GM21825 (cell line): ENCODE data around the gene RCAN2.
"Not testable (repeated sequence)": the region's sequence is repeated elsewhere in the genome, so short reads cannot be mapped to it uniquely, and the experiment has no call there.

Experiments
- ATAC-seq: cut with Tn5 transposase; IDR thresholded peaks from one replicate; pipeline ENCODE4 v1.9.1; 2021; ENCODE audit warnings: mild to moderate bottlenecking, moderate library complexity; ENCODE audit not compliant: unreplicated experiment

RCAN2 gene

DNA sequence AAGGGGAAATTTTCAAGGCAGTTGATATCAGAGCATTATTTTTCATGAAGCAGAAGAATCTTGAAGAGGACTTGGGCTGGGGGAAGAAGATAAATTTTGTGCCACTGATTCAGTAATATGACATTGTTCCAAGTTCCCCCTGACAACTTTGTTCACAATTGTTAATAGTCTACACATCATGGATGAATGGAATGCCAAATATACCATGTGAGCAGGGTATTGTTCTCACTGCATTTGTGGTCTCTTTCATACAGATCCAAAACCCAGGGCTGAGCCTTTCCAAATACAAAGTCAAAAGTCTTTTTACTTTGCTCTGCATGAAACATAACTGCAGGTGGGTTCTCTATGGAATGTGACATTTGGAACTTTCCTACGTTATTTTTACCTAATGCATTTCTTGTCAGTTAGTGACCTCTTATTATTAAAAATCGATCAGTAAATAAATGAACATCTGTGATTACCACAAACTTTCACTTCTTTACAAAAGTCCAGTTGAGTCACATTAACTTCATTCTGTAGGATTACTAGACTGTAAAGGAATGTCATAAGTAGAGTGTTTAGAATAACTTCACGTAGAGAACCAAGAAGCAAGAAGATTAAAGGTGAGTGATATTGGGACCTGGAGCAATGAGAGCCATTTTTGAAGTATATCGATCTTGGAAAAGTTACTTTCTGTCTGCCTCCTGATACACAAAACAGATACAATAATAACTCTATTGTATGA is 100.9 kb downstream of the RCAN2 start:
- ATAC-seq, result no peak

- not testable (repeated sequence) for ATAC-seq
Measured at GRCh38 chr6:46387728-46388127, 103.5 kb downstream of the RCAN2 start.

GRCh38 chr6:46381579-46381978 is 109.7 kb downstream of the RCAN2 start:
- no peak for ATAC-seq

- ATAC-seq, result no peak
Measured at GRCh38 chr6:46381057-46381456, 110.2 kb downstream of the RCAN2 start.

- no peak for ATAC-seq
Measured at GRCh38 chr6:46380152-46380807, 111.0 kb downstream of the RCAN2 start.

GRCh38 chr6:46378882-46379416 is 112.3 kb downstream of the RCAN2 start:
- no peak for ATAC-seq

- no peak for ATAC-seq
Measured at GRCh38 chr6:46378161-46378881, 112.9 kb downstream of the RCAN2 start.

DNA sequence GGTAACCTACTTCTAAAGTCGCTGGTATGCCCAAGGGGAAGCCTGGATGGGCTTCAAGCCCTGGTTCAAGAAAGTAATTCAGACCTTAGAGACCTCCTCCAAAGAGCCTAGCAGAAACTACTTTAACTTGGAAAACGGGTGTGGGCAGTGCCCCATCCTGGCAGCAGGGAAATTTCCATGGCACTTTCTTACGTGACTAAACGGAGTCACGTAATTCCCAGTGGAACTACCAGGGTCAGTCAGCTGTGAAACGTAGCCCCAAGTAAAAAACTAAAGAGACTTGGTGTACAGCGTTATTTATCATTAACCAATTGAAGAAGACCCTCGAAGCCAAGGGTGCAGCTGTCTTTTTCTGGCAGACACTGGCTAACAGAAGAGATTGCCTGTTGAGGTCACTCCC is 114.0 kb downstream of the RCAN2 start:
- ATAC-seq, result no peak

DNA sequence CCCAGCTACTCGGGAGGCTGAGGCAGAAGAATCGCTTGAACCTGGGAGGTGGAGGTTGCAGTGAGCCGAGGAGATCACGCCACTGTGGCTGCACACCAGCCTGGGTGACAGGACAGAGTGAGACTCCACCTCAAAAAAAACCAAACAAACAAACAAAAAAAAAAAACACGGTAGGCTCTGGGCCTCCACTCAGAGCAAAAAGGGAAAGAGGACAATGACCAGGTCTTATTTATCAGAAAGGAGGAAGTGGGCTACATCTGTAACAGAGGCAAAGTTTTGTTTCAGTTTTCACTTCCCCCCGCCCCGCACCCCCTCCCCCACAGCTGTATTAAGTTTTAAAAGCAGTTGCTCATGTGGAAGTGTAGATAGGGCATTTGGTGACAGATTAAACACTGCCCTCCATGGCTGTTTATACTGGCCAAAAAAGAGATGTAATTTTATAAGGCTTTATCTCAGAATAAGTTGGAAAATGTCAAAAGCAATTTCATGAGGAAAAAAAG is 114.6 kb downstream of the RCAN2 start:
- ATAC-seq, result peak; percentile 90

DNA sequence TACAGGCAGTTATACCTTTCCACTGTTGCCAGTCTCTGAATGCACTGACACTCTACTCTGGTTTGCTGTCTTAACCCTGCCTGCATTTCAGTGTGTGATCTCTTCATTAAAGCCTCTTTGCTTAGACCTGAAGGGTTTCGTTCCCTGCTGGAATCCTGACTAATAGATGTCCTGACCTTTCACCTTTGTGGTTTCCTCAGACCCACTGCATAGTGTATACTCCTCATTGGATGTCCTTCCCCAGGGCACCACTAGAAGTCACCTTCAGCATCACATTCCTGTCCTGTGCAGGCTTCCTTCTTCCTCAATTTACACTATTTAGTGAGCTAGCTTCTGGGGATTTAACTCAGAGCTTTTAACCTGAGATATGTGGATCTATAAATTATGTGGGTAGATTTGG is 120.6 kb downstream of the RCAN2 start:
- ATAC-seq, result no peak

DNA sequence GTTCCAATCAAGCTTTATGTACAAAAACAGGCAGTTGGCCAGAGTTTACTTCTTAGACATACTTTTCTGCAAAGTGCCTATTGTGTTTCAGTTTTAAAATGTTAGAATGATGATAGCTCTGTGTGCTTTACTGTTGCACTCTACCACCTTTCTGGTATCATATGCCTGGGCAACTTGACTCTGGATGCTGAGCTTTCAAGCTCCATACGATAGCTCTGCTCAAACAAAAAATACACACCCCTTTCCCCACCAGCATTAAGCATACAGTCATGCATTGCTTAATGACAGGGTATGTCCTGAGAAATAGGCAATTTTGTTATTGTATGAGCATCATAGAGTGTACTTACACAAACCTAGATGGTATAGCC is 123.1 kb downstream of the RCAN2 start:
- ATAC-seq, result no peak

DNA sequence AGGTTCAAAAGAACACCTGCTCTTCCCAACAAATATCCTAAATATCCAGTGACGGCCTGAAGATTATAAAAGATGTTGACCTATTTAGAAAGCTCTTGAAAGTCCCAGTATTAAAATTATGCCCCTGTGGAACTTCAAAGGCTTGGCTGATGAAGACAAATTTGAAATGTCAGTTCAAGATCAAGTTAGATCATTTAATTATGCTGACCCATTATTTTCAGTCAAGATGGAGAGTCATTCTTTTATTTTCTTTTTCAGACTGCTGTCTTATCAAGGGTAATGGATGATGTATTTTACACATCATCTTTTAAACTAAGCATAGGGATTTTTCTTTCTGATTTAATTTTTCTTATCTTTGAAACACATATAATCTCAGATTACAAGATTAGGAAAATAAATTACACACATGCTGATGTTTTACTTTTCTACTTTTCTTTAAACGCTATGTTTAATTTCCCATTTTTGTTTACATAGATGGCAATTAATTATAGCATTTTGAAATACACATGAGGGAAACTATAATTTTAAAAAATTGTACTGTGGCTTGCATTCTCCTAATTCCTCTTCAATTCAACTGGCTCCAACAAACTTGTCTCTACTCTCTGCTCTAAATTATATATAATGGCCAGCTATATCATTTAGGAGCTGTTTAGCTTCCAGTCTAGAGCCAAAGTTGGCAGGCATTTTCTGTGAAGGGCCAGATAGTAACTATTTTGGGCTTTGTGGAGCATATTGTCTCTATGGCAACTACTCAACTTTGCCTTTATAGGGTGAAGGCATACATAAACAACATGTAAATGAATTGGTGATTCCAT is 123.7 kb downstream of the RCAN2 start:
- no peak for ATAC-seq

- no peak for ATAC-seq
Measured at GRCh38 chr6:46366190-46366900, 124.9 kb downstream of the RCAN2 start.

DNA sequence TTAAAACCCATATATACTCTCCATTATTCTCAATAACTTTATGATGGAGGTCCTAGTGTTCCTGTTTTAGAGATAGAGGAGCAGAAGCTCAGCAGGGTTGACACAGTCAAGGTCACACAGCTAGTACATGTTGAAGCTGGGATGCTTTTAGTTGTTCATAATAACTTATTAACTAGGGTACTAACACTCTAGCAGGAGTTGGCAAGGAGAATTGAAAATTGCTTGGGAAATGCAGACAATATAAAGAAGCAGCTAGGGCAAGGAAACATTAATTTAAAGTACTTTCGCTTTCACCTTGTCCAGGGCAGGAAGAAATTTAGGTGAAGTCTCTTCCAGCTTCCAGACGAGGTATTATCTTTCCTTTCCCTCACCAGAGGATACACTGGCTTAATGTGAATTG is 133.7 kb downstream of the RCAN2 start:
- no peak for ATAC-seq

DNA sequence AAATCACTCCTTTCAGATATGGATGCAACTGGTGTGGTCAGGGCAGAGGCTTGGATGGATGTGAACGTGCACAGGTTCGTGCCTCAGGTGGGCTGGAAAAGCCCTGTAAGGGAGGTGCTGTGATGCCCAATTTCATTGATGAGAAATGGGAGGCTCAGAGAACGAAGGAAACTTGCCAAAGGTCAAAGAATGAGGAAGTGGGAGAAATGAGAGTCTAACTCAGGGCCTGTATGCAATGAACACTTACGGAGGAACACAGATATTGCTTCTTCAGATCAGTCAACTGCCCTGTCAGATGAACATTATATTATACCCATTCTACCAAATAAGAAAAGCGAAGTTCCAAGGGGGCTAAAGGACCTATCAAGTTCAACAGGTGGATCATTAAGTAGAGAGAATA is 134.7 kb downstream of the RCAN2 start:
- no peak for ATAC-seq

DNA sequence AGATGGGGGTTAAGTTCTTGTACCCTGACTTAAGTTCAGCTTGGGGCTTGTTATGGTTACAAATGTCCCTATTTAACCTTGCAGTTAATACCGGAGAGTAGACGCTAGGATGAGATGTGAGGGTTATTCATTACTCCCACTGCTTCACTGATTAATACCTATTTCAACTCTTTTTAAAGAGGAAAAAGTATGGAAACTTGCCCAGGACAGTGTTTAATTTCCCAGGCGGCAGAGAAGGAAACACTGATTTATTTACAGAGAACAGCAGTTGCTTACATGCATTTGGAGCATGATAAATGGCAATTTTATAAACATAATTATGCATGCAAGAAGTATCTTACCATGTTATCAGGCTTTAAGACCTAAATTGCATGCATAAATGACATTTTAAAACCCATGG is 137.7 kb downstream of the RCAN2 start:
- ATAC-seq, result no peak

- no peak for ATAC-seq
Measured at GRCh38 chr6:46352541-46353268, 138.5 kb downstream of the RCAN2 start.

DNA sequence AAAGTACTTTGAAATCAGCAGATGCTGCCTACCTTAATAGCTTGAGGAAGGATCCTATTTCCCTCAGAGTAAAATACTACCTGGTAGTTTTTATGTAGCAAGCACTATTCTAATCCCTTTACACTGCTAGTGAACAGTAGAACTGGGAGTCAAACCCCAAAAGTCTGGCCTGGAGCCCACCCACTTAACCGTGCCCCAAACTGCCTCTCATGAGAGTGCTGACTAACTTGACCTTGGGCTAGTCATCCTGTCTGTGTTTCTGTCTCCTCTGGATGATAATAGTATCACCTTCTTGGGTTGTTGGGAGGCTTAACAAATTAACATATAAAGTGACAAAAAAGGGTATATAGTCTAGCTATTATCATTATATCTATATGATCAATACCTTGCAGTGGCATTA is 140.5 kb downstream of the RCAN2 start:
- ATAC-seq, result no peak

DNA sequence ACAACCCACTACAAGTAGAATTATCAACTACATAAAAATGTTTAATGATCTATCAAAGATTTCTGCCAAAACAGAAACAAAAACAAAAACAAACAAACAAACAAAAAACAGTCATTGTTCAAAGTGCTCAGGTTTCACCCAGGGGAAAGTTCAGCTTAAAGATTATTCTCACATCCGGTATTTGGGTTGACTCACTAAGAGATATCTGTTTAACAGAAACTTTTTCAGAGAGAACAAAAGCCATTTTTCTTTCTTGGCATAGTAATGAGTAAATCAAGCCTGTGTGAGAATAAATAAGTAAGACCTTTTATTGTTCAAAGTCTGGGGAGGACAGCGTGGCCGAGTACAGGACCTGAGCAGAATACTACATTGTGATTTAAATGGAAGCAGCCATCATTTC is 143.6 kb downstream of the RCAN2 start:
- no peak for ATAC-seq

GRCh38 chr6:46340246-46340645 is 151.0 kb downstream of the RCAN2 start:
- ATAC-seq, result no peak
